Neuronal stem cell (in vitro differentiated cells): ENCODE results near the gene PHYKPL.

Experiments used
- DNase-seq: peaks from one replicate; pipeline ENCODE4 v3.0.0-alpha.2; 2013; ENCODE audit warnings: low spot score
- H2AFZ ChIP-seq: one replicate; pipeline ENCODE4 v1.6.1; 2013; ENCODE audit warnings: mild to moderate bottlenecking, low read length, inconsistent platforms
- H2AK5ac ChIP-seq: 2 replicates; pipeline ENCODE4 v1.6.1; 2013; ENCODE audit warnings: low read depth, mild to moderate bottlenecking, inconsistent platforms, low read length, moderate library complexity, mixed read lengths
- H2BK120ac ChIP-seq: 2 replicates; pipeline ENCODE4 v1.6.1; 2013; ENCODE audit warnings: low read depth, mild to moderate bottlenecking, inconsistent platforms, low read length, moderate library complexity, mixed read lengths
- H2BK12ac ChIP-seq: one replicate; pipeline ENCODE4 v1.6.1; 2013; ENCODE audit warnings: low read length, inconsistent platforms
- H2BK15ac ChIP-seq: 2 replicates; pipeline ENCODE4 v1.6.1; 2013; ENCODE audit warnings: mild to moderate bottlenecking, low read length, inconsistent platforms, mixed read lengths
- H2BK5ac ChIP-seq: one replicate; pipeline ENCODE4 v1.6.1; 2013; ENCODE audit warnings: inconsistent platforms, mild to moderate bottlenecking, low read length, moderate library complexity
- H3K14ac ChIP-seq: one replicate; pipeline ENCODE4 v1.6.1; 2013; ENCODE audit warnings: low read length, inconsistent platforms
- H3K18ac ChIP-seq: 2 replicates; pipeline ENCODE4 v1.6.1; 2013; ENCODE audit warnings: low read length, inconsistent platforms
- H3K23ac ChIP-seq: 2 replicates; pipeline ENCODE4 v1.6.1; 2013; ENCODE audit warnings: low read depth, mild to moderate bottlenecking, mixed read lengths, low read length, inconsistent platforms; ENCODE audit not compliant: poor library complexity
- H3K27ac ChIP-seq: replicated peaks from 3 replicates; pipeline ENCODE4 v1.5.1; 2013; ENCODE audit warnings: low read length, inconsistent platforms
- H3K27me3 ChIP-seq, 3 experiments: 2 replicates each; pipeline ENCODE4 v1.6.1; 2013; ENCODE audit warnings: low read length in 3 of 3, mild to moderate bottlenecking in 2 of 3, inconsistent platforms in 1 of 3, low read depth in 1 of 3, mixed read lengths in 1 of 3, moderate library complexity in 1 of 3; ENCODE audit not compliant: control insufficient read depth in 3 of 3, insufficient read depth in 3 of 3
- H3K36me3 ChIP-seq, 2 donors: replicated peaks in 1 of 2; 2 replicates each; pipeline ENCODE4 v1.6.1; 2013; ENCODE audit warnings: low read length in 2 of 2; ENCODE audit not compliant: control insufficient read depth in 2 of 2, insufficient read depth in 2 of 2
- H3K4ac ChIP-seq: 2 replicates; pipeline ENCODE4 v1.6.1; 2013; ENCODE audit warnings: inconsistent platforms, mild to moderate bottlenecking, low read length, moderate library complexity
- H3K4me1 ChIP-seq, 2 donors: 1 replicate in 1 of 2; 2 replicates in 1 of 2; pipeline ENCODE4 v1.6.1; 2013; ENCODE audit warnings: low read length in 2 of 2, low read depth in 1 of 2; ENCODE audit not compliant: control insufficient read depth in 2 of 2, insufficient read depth in 1 of 2
- H3K4me2 ChIP-seq: one replicate; pipeline ENCODE4 v1.6.1; 2013; ENCODE audit warnings: mild to moderate bottlenecking, low read length, inconsistent platforms; ENCODE audit not compliant: insufficient read depth, poor library complexity, severe bottlenecking
- H3K4me3 ChIP-seq, 2 donors: 2 replicates each; pipeline ENCODE4 v1.5.1; 2013; ENCODE audit warnings: low read length in 2 of 2, mild to moderate bottlenecking in 2 of 2, inconsistent platforms in 1 of 2, moderate library complexity in 1 of 2
- H3K79me1 ChIP-seq: one replicate; pipeline ENCODE4 v1.6.1; 2013; ENCODE audit warnings: low read depth, mild to moderate bottlenecking, inconsistent platforms, low read length, moderate library complexity
- H3K9ac ChIP-seq: one replicate; pipeline ENCODE4 v1.6.1; 2013; ENCODE audit warnings: mild to moderate bottlenecking, low read depth, low read length, inconsistent platforms; ENCODE audit not compliant: poor library complexity
- H3K9me3 ChIP-seq, 2 donors: replicated peaks in 1 of 2; 2 replicates each; pipeline versions ENCODE3 to v1.6.1; 2013; ENCODE audit warnings: low read length in 2 of 2, mild to moderate bottlenecking in 2 of 2, inconsistent platforms in 1 of 2, low read depth in 1 of 2, mixed read lengths in 1 of 2, moderate library complexity in 1 of 2; ENCODE audit not compliant: control insufficient read depth in 2 of 2, insufficient read depth in 1 of 2
- H4K8ac ChIP-seq: one replicate; pipeline ENCODE4 v1.6.1; 2013; ENCODE audit warnings: low read depth, mild to moderate bottlenecking, inconsistent platforms, low read length, moderate library complexity
- H4K91ac ChIP-seq: one replicate; pipeline ENCODE4 v1.6.1; 2013; ENCODE audit warnings: low read length, low read depth, mild to moderate bottlenecking, inconsistent platforms; ENCODE audit not compliant: poor library complexity
- WGBS, 2 donors: extraction: QIAGEN DNeasy Blood & Tissue Kit; methylation state at CpG; one replicate each; pipeline ENCODE4 v1.1.7; 2013; ENCODE audit warnings: missing lambda C conversion rate in 2 of 2, mixed read lengths in 1 of 2; ENCODE audit not compliant: insufficient read length in 2 of 2, insufficient replicate concordance in 1 of 2; ENCODE audit errors: extremely low coverage in 2 of 2; 5-methylcytosine and 5-hydroxymethylcytosine counted together

The PHYKPL gene

DNA sequence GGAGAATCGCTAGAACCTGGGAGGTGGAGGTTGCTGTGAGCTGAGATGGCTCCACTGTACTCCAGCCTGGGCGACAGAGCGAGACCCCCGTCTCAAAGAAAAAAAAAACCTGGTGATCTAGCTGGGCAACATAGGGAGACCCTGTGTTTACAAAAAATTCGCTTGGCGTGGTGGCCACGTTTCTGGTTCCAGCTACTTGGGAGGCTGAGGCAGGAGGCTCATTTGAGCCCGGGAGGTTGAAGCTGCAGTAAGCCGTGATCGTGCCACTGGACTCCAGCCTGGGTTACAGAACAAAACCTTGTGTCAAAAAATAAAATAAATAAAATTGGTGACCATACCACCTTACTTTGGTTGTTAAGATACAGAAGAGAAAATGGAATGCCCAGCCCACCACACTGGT, 30.1 kb downstream of the PHYKPL start:
- H3K36me3 ChIP-seq, result peaks cover 20 to 23% of the 10 kb centered on the region in 2 donors
- H3K9me3 ChIP-seq, result no peaks in the 10 kb centered on the region
- peaks cover 6 to 11% of the 10 kb centered on the region in 2 donors for H3K4me1 ChIP-seq
- no peak overlapping the region for H3K27ac ChIP-seq
- H3K4me2 ChIP-seq, result no peak overlapping the region
- no peak for DNase-seq
- H3K79me1 ChIP-seq, result peaks cover 3% of the 10 kb centered on the region
- no peak overlapping the region for H2BK15ac ChIP-seq
- H3K27me3 ChIP-seq, result peaks cover 0 to 2% (median 0%) of the 10 kb centered on the region in 3 experiments
- no peak overlapping the region for H2BK12ac ChIP-seq
- H4K8ac ChIP-seq, result no peak overlapping the region
- H3K18ac ChIP-seq, result no peak overlapping the region
- H3K4ac ChIP-seq, result no peak overlapping the region
- H2AK5ac ChIP-seq, result no peak overlapping the region
- no peak overlapping the region for H2AFZ ChIP-seq
- no peak overlapping the region for H3K23ac ChIP-seq
- H3K4me3 ChIP-seq, result no peak overlapping the region
- H3K14ac ChIP-seq, result no peak overlapping the region
- no CpG with 5 or more reads among the region's 10 CpGs for WGBS, 2 donors
- H2BK120ac ChIP-seq, result no peak overlapping the region
- H4K91ac ChIP-seq, result no peak overlapping the region
- no peak overlapping the region for H3K9ac ChIP-seq
- no peak overlapping the region for H2BK5ac ChIP-seq

DNA sequence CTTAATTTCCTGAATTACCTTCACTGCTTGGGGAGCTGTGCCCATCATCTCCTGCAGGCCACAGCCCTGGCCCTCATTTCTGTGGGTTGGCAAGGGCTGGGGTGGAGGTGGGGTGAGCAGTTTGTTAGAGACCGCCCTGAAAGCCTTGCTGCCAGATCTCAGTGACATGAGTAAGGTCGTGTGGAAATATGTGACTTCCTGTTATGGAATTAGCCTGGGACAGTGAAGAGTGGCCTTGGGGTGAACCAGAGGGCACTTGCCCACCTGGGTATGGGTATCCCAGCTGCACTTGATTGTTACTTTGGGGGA, 30.7 kb downstream of the PHYKPL start:
- Histone ChIP-seq H4K91ac (peak overlapping the region; percentile 38), H3K36me3 (peaks cover 14 to 16% of the 10 kb centered on the region in 2 donors), H2BK120ac (no peak overlapping the region), H4K8ac (no peak overlapping the region), H3K79me1 (peaks cover 3% of the 10 kb centered on the region), H3K18ac (no peak overlapping the region), H3K4ac (no peak overlapping the region), H2BK15ac (no peak overlapping the region), H3K23ac (no peak overlapping the region), H3K27me3 (peaks cover 0 to 2% (median 0%) of the 10 kb centered on the region in 3 experiments), H2BK5ac (no peak overlapping the region), H3K9ac (peak overlapping the region; percentile 3), H2AK5ac (no peak overlapping the region), H3K4me2 (no peak overlapping the region), H2AFZ (no peak overlapping the region), H3K4me3 (no peak overlapping the region), H3K9me3 (no peaks in the 10 kb centered on the region), H3K27ac (no peak overlapping the region), H2BK12ac (no peak overlapping the region), H3K4me1 (peaks cover 6 to 9% of the 10 kb centered on the region in 2 donors), H3K14ac (no peak overlapping the region)
- DNase-seq, result no peak
- WGBS, 2 donors, result no CpG with 5 or more reads among the region's 2 CpGs

GRCh38 chr5:178201221-178201926, 31.2 kb downstream of the PHYKPL start:
- Histone ChIP-seq H3K4me3 (no peak overlapping the region), H2BK12ac (no peak overlapping the region), H2AK5ac (no peak overlapping the region), H2BK5ac (no peak overlapping the region), H3K9ac (peak overlapping the region; percentile 3), H2BK15ac (no peak overlapping the region), H3K4ac (no peak overlapping the region), H3K23ac (no peak overlapping the region), H4K8ac (no peak overlapping the region), H3K36me3 (peaks cover 9 to 11% of the 10 kb centered on the region in 2 donors), H3K4me1 (peaks cover 4 to 6% of the 10 kb centered on the region in 2 donors), H2AFZ (no peak overlapping the region), H3K79me1 (peaks cover 3% of the 10 kb centered on the region), H4K91ac (peak overlapping the region; percentile 38), H3K18ac (no peak overlapping the region), H3K4me2 (no peak overlapping the region), H3K27ac (no peak overlapping the region), H3K27me3 (peaks cover 0 to 2% (median 0%) of the 10 kb centered on the region in 3 experiments), H3K14ac (no peak overlapping the region), H3K9me3 (no peaks in the 10 kb centered on the region), H2BK120ac (no peak overlapping the region)
- DNase-seq, result no peak
- WGBS, 2 donors, result no CpG with 5 or more reads among the region's 14 CpGs

DNA sequence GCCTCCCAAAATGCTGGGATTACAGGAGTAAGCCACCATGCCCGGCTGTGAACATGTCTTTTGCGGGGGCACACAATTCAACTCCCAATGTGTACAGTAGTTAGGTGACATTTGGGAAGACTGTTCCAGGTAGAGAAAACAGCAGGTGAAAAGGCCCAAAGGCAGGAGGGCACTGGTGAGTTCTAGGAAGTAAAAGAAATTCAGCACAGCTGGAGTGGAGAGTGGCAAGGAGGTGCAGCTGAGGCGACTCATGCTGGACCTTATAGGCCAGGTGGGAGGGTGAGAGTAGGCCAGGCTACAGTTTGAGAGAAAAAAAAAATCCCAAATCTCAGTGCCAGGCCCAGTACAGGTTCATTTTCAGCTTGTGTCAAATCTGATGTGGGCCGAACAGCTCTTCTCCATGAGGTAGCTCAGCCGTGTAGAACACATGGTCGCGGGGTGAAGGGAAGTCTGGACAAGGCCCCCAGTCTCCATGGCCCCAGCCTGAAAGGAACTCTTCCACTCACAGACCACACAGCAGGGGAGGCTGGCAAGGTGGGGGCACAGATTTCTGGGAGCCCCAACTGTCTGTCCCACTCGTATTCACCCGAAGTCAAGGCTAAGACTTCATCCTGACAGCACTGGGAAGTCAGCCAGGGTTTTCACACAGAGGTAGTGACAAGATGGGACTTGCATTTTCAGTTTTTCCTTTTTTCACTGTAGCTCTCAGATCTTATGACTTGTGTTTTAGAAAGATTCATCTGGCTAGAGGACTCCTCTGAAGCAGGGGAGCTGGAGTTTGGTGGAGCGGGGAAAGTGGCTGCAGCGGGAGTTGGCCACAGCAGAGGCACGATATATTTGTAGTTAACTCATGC, 32.8 kb downstream of the PHYKPL start:
- no peak overlapping the region for H3K14ac ChIP-seq
- no peak overlapping the region for H2BK5ac ChIP-seq
- H4K91ac ChIP-seq, result no peak overlapping the region
- H3K4me2 ChIP-seq, result no peak overlapping the region
- peak overlapping the region; percentile 1 for H2AFZ ChIP-seq
- H3K27ac ChIP-seq, result no peak overlapping the region
- H3K9me3 ChIP-seq, result no peaks in the 10 kb centered on the region
- H2BK120ac ChIP-seq, result no peak overlapping the region
- no peaks in the 10 kb centered on the region for H3K36me3 ChIP-seq
- no peak overlapping the region for H2BK15ac ChIP-seq
- no peak overlapping the region for H3K9ac ChIP-seq
- H3K27me3 ChIP-seq, result peaks cover 0 to 4% (median 0%) of the 10 kb centered on the region in 3 experiments
- no peak overlapping the region for H3K18ac ChIP-seq
- WGBS, 2 donors, result no CpG with 5 or more reads among the region's 12 CpGs
- H3K79me1 ChIP-seq, result no peaks in the 10 kb centered on the region
- H4K8ac ChIP-seq, result no peak overlapping the region
- no peak overlapping the region for H3K4ac ChIP-seq
- H2BK12ac ChIP-seq, result no peak overlapping the region
- DNase-seq, result no peak
- H3K23ac ChIP-seq, result no peak overlapping the region
- H2AK5ac ChIP-seq, result no peak overlapping the region
- no peak overlapping the region for H3K4me3 ChIP-seq
- peaks cover 3 to 8% of the 10 kb centered on the region in 2 donors for H3K4me1 ChIP-seq
